IMR-90 (cell line): Measurements from ENCODE around the gene AMN. TPM values are rescaled to one million over a fixed set of nuclear protein-coding genes. Genes with fewer than 3 reads are reported as not detected.
A peak's percentile ranks its signal among the peaks of the same experiment; 100 is the strongest.

Source experiments
- ATAC-seq: fragments of 200-7000 bp; cut with Tn5 transposase; 2 replicates; pipeline ENCODE4 v1.9.1; 2020; ENCODE audit warnings: low read depth, mild to moderate bottlenecking, moderate library complexity
- BruUV-seq: library from RNA; stranded (reverse); fragments of 400-500 nt; replicated peaks from 2 replicates; lab custom pipeline; 2021; lab: Mats Ljungman, UMichigan
- CTCF ChIA-PET: fragments of 300-600 bp; formaldehyde crosslinking; extraction: SDS; loops from one replicate; lab custom pipeline; 2021; ENCODE audit warnings: antibody characterized with exemption; lab: Yijun Ruan, JAX
- POLR2A ChIA-PET: fragments of 300-600 bp; sonication (Branson Sonifier 250); formaldehyde crosslinking; loops from one replicate; lab custom pipeline; 2022; ENCODE audit warnings: antibody characterized with exemption; ENCODE audit not compliant: unreplicated experiment; lab: Charles Lee
- DNase-seq: peaks from one replicate; pipeline ENCODE4 v3.0.0; 2013
- H2AFZ ChIP-seq: replicated peaks from 2 replicates; pipeline ENCODE3; 2013; ENCODE audit warnings: low read length, mild to moderate bottlenecking; ENCODE audit not compliant: poor library complexity
- H2AK5ac ChIP-seq: 2 replicates; pipeline ENCODE4 v1.6.1; 2013; ENCODE audit warnings: low read depth, low read length, inconsistent platforms
- H2AK9ac ChIP-seq: replicated peaks from 2 replicates; pipeline ENCODE3; 2013; ENCODE audit warnings: mild to moderate bottlenecking, low read depth, low read length, moderate library complexity; ENCODE audit not compliant: poor library complexity
- H2BK120ac ChIP-seq: 2 replicates; pipeline ENCODE4 v1.6.1; 2013; ENCODE audit warnings: low read depth, low read length, inconsistent platforms
- H2BK15ac ChIP-seq: 3 replicates; pipeline ENCODE4 v1.6.1; 2013; ENCODE audit warnings: low read depth, low read length, inconsistent platforms
- H2BK20ac ChIP-seq: 2 replicates; pipeline ENCODE4 v1.6.1; 2013; ENCODE audit warnings: low read depth, mild to moderate bottlenecking, inconsistent platforms, low read length, moderate library complexity
- H2BK5ac ChIP-seq: 2 replicates; pipeline ENCODE4 v1.6.1; 2013; ENCODE audit warnings: mild to moderate bottlenecking, low read depth, low read length, inconsistent platforms; ENCODE audit not compliant: poor library complexity, severe bottlenecking
- H3K14ac ChIP-seq: replicated peaks from 2 replicates; pipeline ENCODE4 v1.6.1; 2013; ENCODE audit warnings: low read depth, low read length, inconsistent platforms
- H3K18ac ChIP-seq: 2 replicates; pipeline ENCODE4 v1.6.1; 2013; ENCODE audit warnings: low read depth, low read length, control low read depth
- H3K23ac ChIP-seq: 2 replicates; pipeline ENCODE4 v1.6.1; 2013; ENCODE audit warnings: low read depth, low read length, inconsistent platforms
- H3K27ac ChIP-seq: 2 replicates; pipeline ENCODE4 v1.5.1; 2013; ENCODE audit warnings: mild to moderate bottlenecking, control low read depth, low read length; ENCODE audit not compliant: insufficient read depth
- H3K27me3 ChIP-seq: 2 replicates; pipeline ENCODE4 v1.6.1; 2013; ENCODE audit warnings: low read length; ENCODE audit not compliant: control insufficient read depth, insufficient read depth
- H3K36me3 ChIP-seq: 2 replicates; pipeline ENCODE4 v1.6.1; 2013; ENCODE audit warnings: low read length, mixed read lengths; ENCODE audit not compliant: control insufficient read depth, insufficient read depth
- H3K4ac ChIP-seq: 2 replicates; pipeline ENCODE4 v1.6.1; 2013; ENCODE audit warnings: low read depth, low read length, inconsistent platforms
- H3K4me1 ChIP-seq: 2 replicates; pipeline ENCODE4 v1.6.1; 2013; ENCODE audit warnings: low read length, mixed read lengths; ENCODE audit not compliant: control insufficient read depth, insufficient read depth
- H3K4me2 ChIP-seq: 2 replicates; pipeline ENCODE4 v1.6.1; 2013; ENCODE audit warnings: low read depth, mild to moderate bottlenecking, control low read depth, low read length, moderate library complexity
- H3K4me3 ChIP-seq: 2 replicates; pipeline ENCODE4 v1.5.1; 2013; ENCODE audit warnings: low read depth, mild to moderate bottlenecking, control low read depth, low read length, moderate library complexity; ENCODE audit not compliant: insufficient read depth
- H3K56ac ChIP-seq: 2 replicates; pipeline ENCODE4 v1.6.1; 2013; ENCODE audit warnings: low read length, inconsistent platforms; ENCODE audit not compliant: insufficient read depth; ENCODE audit errors: extremely low read depth
- H3K79me1 ChIP-seq, 2 experiments: 2 replicates each; pipeline ENCODE4 v1.6.1; 2013; ENCODE audit warnings: low read length in 2 of 2, inconsistent platforms in 1 of 2, low read depth in 1 of 2
- H3K9ac ChIP-seq: 2 replicates; pipeline ENCODE4 v1.6.1; 2013; ENCODE audit warnings: low read depth, low read length, control low read depth
- H3K9me1 ChIP-seq: 2 replicates; pipeline ENCODE4 v1.6.1; 2013; ENCODE audit warnings: low read length, inconsistent platforms; ENCODE audit not compliant: insufficient read depth
- H3K9me3 ChIP-seq: 2 replicates; pipeline ENCODE4 v1.6.1; 2013; ENCODE audit warnings: low read length; ENCODE audit not compliant: control insufficient read depth, insufficient read depth
- H4K20me1 ChIP-seq: 2 replicates; pipeline ENCODE4 v1.6.1; 2013; ENCODE audit warnings: low read length, inconsistent platforms; ENCODE audit not compliant: insufficient read depth
- H4K5ac ChIP-seq: 2 replicates; pipeline ENCODE4 v1.6.1; 2013; ENCODE audit warnings: mild to moderate bottlenecking, low read depth, low read length, control low read depth
- H4K8ac ChIP-seq, 2 experiments: 2 replicates each; pipeline ENCODE4 v1.6.1; 2013; ENCODE audit warnings: low read depth in 2 of 2, low read length in 2 of 2, control low read depth in 1 of 2, inconsistent platforms in 1 of 2
- H4K91ac ChIP-seq: 2 replicates; pipeline ENCODE4 v1.6.1; 2013; ENCODE audit warnings: low read depth, low read length, inconsistent platforms; ENCODE audit not compliant: insufficient read depth
- CHD1 ChIP-seq: IDR thresholded peaks from 2 replicates; pipeline ENCODE4 v1.6.1; 2012; ENCODE audit warnings: low read depth, low read length, improper control_type of control experiment
- FOS ChIP-seq: fragments of 150-350 bp; IDR thresholded peaks from 2 replicates; pipeline ENCODE4 v1.6.1; 2016; ENCODE audit warnings: low read depth, low read length
- NFE2L2 ChIP-seq: fragments of 150-350 bp; IDR thresholded peaks from 2 replicates; pipeline ENCODE4 v1.6.1; 2016; ENCODE audit warnings: low read depth, mild to moderate bottlenecking, low read length
- POLR2A ChIP-seq: IDR thresholded peaks from 2 replicates; pipeline ENCODE4 v1.6.1; 2012; ENCODE audit warnings: mild to moderate bottlenecking, low read depth, low read length
- RFX5 ChIP-seq: IDR thresholded peaks from 2 replicates; pipeline ENCODE4 v1.8.0; 2012; ENCODE audit warnings: low read depth, mild to moderate bottlenecking, low read length, moderate library complexity
- SMC3 ChIP-seq: fragments of 150-350 bp; IDR thresholded peaks from 2 replicates; pipeline ENCODE4 v1.6.1; 2016; ENCODE audit warnings: low read depth, mild to moderate bottlenecking, antibody characterized with exemption, low read length, moderate library complexity
- WGBS, 2 experiments: methylation state at CpG; one replicate each; pipeline versions ENCODE4 v1.1.5 to v1.1.7; 2013; ENCODE audit warnings: missing lambda C conversion rate in 2 of 2; ENCODE audit not compliant: insufficient read length in 1 of 2; ENCODE audit errors: extremely low coverage in 2 of 2; 5-methylcytosine and 5-hydroxymethylcytosine counted together
- dilution Hi-C: fragments of 300-500 bp; cut with HindIII; formaldehyde crosslinking; loops from one replicate; pipeline ENCODE4 v1.14.3; 2018; ENCODE audit warnings: low sequenced_read_pairs; ENCODE audit not compliant: unreplicated experiment
- in situ Hi-C: fragments of 300-500 bp; cut with MboI; formaldehyde crosslinking; loops from 3 replicates; pipeline ENCODE4 v1.14.3; 2019; ENCODE audit warnings: low sequenced_read_pairs, inconsistent platforms, mixed read lengths
- intact Hi-C: fragments of 100-400 bp; cut with micrococcal nuclease; formaldehyde crosslinking; loops from 2 replicates; pipeline ENCODE4 v1.10.0; 2022
- polyA plus RNA-seq, 3 experiments: library from polyadenylated mRNA; depleted of rRNA; stranded (reverse); fragments of >200 nt; gene quantifications; 2 replicates each; pipeline ENCODE4 v1.2.3, GENCODE V29; 2012; ENCODE audit warnings: low replicate concordance in 1 of 3
- total RNA-seq: library from RNA; depleted of rRNA; stranded (reverse); fragments of >200 nt; gene quantifications from 2 replicates; pipeline ENCODE4 v1.2.3, GENCODE V29; 2012

Gene AMN
- total and polyA plus RNA-seq, 2 of the 4 experiments (the other 2 are of a cell fraction), result under 0.01 to 0.24 TPM

DNA sequence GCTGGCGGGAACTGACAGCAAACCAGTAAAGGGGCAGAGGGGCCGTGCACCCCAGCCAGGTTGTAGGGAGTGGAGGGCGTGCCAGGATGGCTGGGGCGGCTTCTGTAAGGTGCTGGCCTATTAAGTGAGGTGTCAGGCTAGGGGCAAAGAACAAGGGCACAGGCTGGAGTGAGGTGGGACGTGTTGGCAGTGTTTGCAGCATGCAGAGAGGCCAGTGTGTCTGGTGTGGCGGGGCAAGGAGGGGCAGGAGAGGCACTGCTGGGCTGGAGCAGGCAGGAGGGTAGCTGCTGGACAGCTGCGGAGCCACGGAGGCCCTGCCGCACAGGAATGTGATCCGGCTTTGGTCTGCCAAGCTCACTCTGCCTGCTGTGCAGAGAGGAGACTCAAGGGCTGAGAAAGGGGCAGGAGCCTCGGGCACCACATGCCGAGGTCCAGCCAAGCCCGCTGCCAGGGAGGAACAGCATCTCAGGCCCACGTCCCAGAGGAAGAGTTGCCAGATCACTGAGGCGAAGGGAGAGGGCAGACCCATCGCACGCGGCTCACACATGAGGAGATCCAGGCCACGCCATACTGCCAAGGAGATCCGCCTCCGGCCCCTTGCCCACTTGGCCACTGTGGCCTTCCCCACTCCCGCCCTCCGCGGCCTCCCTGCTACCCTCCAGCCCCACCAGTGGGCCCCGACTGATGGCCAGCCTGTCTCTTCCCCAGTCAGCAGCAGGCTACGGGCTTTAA, 46.8 kb downstream of the AMN start:
- H3K23ac ChIP-seq, result no peak overlapping the region
- H2BK5ac ChIP-seq, result no peak overlapping the region
- DNase-seq, result no peak
- TF ChIP-seq SMC3 (no peak), FOS (no peak), RFX5 (no peak), NFE2L2 (no peak), CHD1 (no peak), POLR2A (no peak)
- no peak overlapping the region for H3K56ac ChIP-seq
- H2BK20ac ChIP-seq, result no peak overlapping the region
- H3K9me3 ChIP-seq, result no peaks in the 10 kb centered on the region
- H3K14ac ChIP-seq, result no peak overlapping the region
- dilution Hi-C loops (no loop called here), intact Hi-C loops (no loop called here), in situ Hi-C loops (no loop called here)
- 100% methylated on average over 5 of the region's 26 CpGs; no CpG with 5 or more reads in 1 of the 2 experiments for WGBS, 2 experiments
- H4K5ac ChIP-seq, result no peak overlapping the region
- ATAC-seq, result no peak
- no peak overlapping the region for H3K9ac ChIP-seq
- H2AK9ac ChIP-seq, result no peak overlapping the region
- no peak overlapping the region for H3K4me2 ChIP-seq
- peaks cover 6% of the 10 kb centered on the region; the same call in 1 of the 2 replicates for H4K20me1 ChIP-seq
- peak overlapping the region; percentile 41 for H2AFZ ChIP-seq
- no peak overlapping the region for H4K91ac ChIP-seq
- H3K27me3 ChIP-seq, result no peaks in the 10 kb centered on the region
- H4K8ac ChIP-seq, result no peak overlapping the region
- H3K18ac ChIP-seq, result no peak overlapping the region
- peaks cover 10 to 20% of the 10 kb centered on the region in 2 experiments; a peak in 2 of 4 replicates for H3K79me1 ChIP-seq
- no peak overlapping the region for H3K4me3 ChIP-seq
- CTCF ChIA-PET, result no interaction called here
- H2BK15ac ChIP-seq, result no peak overlapping the region
- peaks cover 73% of the 10 kb centered on the region for H3K36me3 ChIP-seq
- BruUV-seq, result no TSS peak
- H2AK5ac ChIP-seq, result no peak overlapping the region
- H2BK120ac ChIP-seq, result no peak overlapping the region
- POLR2A ChIA-PET, result no interaction called here
- H3K27ac ChIP-seq, result no peak overlapping the region
- no peaks in the 10 kb centered on the region for H3K4me1 ChIP-seq
- no peaks in the 10 kb centered on the region; the same call in 1 of the 2 replicates for H3K9me1 ChIP-seq
- no peak overlapping the region for H3K4ac ChIP-seq
